ENCODE measurements around the gene B4GALT3. TPM values are rescaled to one million over a fixed set of nuclear protein-coding genes. Genes with fewer than 3 reads are reported as not detected.

The B4GALT3 gene
- total RNA-seq, 1 donor from 2014 or later: 24.3 TPM

DNA sequence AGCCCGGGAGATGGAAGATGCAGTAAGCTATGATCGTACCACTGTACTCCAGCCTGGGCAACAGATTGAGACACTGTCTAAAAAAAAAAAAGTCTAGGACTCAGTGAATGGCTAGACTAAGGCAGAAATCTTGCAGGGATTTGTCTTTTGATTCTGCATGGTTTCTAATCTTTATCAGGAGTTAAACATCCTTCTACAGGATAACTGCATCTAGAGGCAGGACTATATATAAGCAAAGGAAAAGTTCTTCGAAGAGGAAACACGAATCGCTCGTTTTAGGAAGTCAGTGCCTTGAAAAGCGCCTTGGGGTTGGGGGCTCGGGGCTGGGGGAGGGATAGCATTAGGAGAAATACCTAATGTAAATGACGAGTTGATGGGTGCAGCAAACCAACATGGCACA, 24.1 kb downstream of the B4GALT3 start:
- TF ChIP-seq, protein P1, sequence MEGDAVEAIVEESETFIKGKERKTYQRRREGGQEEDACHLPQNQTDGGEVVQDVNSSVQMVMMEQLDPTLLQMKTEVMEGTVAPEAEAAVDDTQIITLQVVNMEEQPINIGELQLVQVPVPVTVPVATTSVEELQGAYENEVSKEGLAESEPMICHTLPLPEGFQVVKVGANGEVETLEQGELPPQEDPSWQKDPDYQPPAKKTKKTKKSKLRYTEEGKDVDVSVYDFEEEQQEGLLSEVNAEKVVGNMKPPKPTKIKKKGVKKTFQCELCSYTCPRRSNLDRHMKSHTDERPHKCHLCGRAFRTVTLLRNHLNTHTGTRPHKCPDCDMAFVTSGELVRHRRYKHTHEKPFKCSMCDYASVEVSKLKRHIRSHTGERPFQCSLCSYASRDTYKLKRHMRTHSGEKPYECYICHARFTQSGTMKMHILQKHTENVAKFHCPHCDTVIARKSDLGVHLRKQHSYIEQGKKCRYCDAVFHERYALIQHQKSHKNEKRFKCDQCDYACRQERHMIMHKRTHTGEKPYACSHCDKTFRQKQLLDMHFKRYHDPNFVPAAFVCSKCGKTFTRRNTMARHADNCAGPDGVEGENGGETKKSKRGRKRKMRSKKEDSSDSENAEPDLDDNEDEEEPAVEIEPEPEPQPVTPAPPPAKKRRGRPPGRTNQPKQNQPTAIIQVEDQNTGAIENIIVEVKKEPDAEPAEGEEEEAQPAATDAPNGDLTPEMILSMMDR (IDR thresholded peaks at IDR 0.05): no peak
- Mint-ChIP-seq H3K4me3 (ENCODE audit: unreplicated experiment) (peak overlapping the region; percentile 94), H3K36me3 (ENCODE audit: unreplicated experiment) (peaks cover 11% of the 10 kb centered on the region), H3K27me3 (ENCODE audit: unreplicated experiment) (no peaks in the 10 kb centered on the region), H3K4me1 (ENCODE audit: unreplicated experiment) (peaks cover 14% of the 10 kb centered on the region), H3K27ac (ENCODE audit: unreplicated experiment) (peak overlapping the region; percentile 100), H3K9me3 (ENCODE audit: unreplicated experiment) (no peaks in the 10 kb centered on the region)
- no peak for DNase-seq (ENCODE audit: extremely low spot score, unreplicated experiment)

GRCh38 chr1:161145832-161146231, 31.5 kb downstream of the B4GALT3 start:
- Mint-ChIP-seq H3K4me1 (ENCODE audit: unreplicated experiment) (no peaks in the 10 kb centered on the region), H3K9me3 (ENCODE audit: unreplicated experiment) (no peaks in the 10 kb centered on the region)
- TF ChIP-seq, protein P1 (IDR thresholded peaks at IDR 0.05): no peak

DNA sequence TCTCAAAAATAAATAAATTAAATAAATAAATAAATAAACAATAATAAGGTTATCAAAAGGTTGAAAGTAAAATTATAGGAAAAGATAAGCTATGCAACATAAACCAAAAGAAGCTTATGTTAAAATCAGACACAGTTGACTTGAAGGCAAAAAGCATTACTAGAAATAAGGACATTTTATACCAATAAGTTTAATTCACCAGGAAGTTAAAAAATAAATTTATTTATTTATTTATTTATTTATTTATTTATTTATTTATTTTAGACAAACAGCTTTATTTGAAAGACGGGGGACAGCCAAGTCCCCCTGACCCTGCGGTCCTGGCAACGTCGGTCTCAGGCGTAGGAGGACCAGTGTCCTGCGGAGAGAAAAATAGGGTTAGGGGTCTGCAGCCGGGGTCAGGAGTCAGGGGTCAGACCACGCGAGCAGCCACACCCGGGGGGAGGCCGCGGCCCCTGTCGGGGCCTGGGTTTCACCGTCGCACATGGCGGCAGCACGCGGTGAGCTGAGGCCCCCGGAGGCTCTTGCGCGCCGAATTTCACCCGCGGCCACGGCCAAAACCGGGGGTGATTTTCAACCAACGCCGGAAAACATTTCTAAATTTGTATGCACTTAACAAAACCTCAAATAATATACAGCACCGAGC, 36.4 kb downstream of the B4GALT3 start:
- Mint-ChIP-seq H3K4me3 (ENCODE audit: unreplicated experiment) (no peak overlapping the region), H3K27me3 (ENCODE audit: unreplicated experiment) (no peaks in the 10 kb centered on the region)
- TF ChIP-seq, protein P1 (IDR thresholded peaks at IDR 0.05): no peak

More at GRCh38 chr1:161145832-161146231, 31.5 kb downstream of the B4GALT3 start:
- H3K27me3 Mint-ChIP-seq (ENCODE audit: unreplicated experiment): no peaks in the 10 kb centered on the region
- DNase-seq (ENCODE audit: extremely low spot score, unreplicated experiment): no peak
- H3K36me3 Mint-ChIP-seq (ENCODE audit: unreplicated experiment): no peaks in the 10 kb centered on the region
- no peak overlapping the region for H3K27ac Mint-ChIP-seq (ENCODE audit: unreplicated experiment)
- H3K4me3 Mint-ChIP-seq (ENCODE audit: unreplicated experiment): no peak overlapping the region

DNA sequence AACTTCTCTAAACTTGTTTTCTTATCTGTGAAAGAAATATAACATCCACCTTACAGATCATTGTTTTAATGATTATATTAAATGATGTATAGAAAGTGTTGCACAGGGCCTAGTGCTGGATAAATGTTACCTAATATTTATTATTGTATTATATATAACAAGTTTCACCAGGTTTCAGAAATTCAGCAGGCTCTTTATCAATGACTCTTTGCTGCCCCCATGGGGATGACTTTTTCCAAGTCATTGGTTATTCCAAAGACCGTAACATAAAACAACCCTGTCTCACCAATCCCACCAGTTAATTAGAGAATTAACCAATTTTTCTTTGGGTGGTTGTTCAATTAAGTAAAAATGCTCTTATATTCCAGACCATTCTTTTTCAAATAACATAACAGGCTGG, 37.5 kb downstream of the B4GALT3 start:
- Mint-ChIP-seq H3K27me3 (ENCODE audit: unreplicated experiment) (no peaks in the 10 kb centered on the region), H3K4me3 (ENCODE audit: unreplicated experiment) (no peak overlapping the region), H3K36me3 (ENCODE audit: unreplicated experiment) (peaks cover 2% of the 10 kb centered on the region), H3K4me1 (ENCODE audit: unreplicated experiment) (no peaks in the 10 kb centered on the region), H3K27ac (ENCODE audit: unreplicated experiment) (no peak overlapping the region), H3K9me3 (ENCODE audit: unreplicated experiment) (no peaks in the 10 kb centered on the region)
- DNase-seq (ENCODE audit: extremely low spot score, unreplicated experiment): no peak
- TF ChIP-seq, protein P1 (IDR thresholded peaks at IDR 0.05): peak; percentile 62

More for the DNA sequence above, 36.4 kb downstream of the B4GALT3 start:
- no peak overlapping the region for H3K27ac Mint-ChIP-seq (ENCODE audit: unreplicated experiment)
- DNase-seq (ENCODE audit: extremely low spot score, unreplicated experiment): no peak
- no peaks in the 10 kb centered on the region for H3K4me1 Mint-ChIP-seq (ENCODE audit: unreplicated experiment)
- peaks cover under 1% of the 10 kb centered on the region for H3K36me3 Mint-ChIP-seq (ENCODE audit: unreplicated experiment)
- H3K9me3 Mint-ChIP-seq (ENCODE audit: unreplicated experiment): no peaks in the 10 kb centered on the region

GRCh38 chr1:161138431-161138830, 38.9 kb downstream of the B4GALT3 start:
- Mint-ChIP-seq H3K4me1 (ENCODE audit: unreplicated experiment) (no peaks in the 10 kb centered on the region), H3K27ac (ENCODE audit: unreplicated experiment) (no peak overlapping the region), H3K36me3 (ENCODE audit: unreplicated experiment) (peaks cover 2% of the 10 kb centered on the region), H3K4me3 (ENCODE audit: unreplicated experiment) (no peak overlapping the region), H3K9me3 (ENCODE audit: unreplicated experiment) (no peaks in the 10 kb centered on the region), H3K27me3 (ENCODE audit: unreplicated experiment) (no peaks in the 10 kb centered on the region)
- DNase-seq (ENCODE audit: extremely low spot score, unreplicated experiment): no peak
- TF ChIP-seq, protein P1 (IDR thresholded peaks at IDR 0.05): no peak

Measured in osteocyte (in vitro differentiated cells).